GM12874 (cell line): ENCODE data around the gene HSD17B2.

ENCODE experiments used
- CTCF ChIP-seq: IDR thresholded peaks from 2 replicates; pipeline ENCODE4 v1.5.1; 2011; ENCODE audit warnings: low read depth, mild to moderate bottlenecking, control low read depth, low read length, moderate library complexity; ENCODE audit not compliant: insufficient read depth

Gene HSD17B2

DNA sequence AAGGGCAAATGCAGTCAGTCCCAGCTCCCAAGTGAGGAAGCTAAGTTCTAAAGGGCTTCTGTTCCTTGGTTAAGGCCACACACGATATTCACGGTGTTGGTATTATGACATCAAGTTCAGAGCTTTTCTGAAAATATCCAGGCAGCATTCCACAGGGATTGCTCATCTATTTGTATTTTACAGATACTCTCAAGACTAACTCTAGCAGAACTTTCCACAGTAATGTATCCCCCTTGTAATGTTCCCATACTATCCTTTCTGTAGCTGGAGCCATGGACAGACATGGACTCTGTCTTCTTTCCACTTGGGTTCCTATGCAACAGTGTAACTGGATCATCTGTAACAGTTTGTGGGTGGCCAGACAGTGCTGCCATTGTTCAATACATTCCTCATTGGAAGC, 37.3 kb upstream of the HSD17B2 start:
- no peak for TF ChIP-seq CTCF

GRCh38 chr16:82002831-82003230, 32.2 kb upstream of the HSD17B2 start:
- no peak for TF ChIP-seq CTCF

- TF ChIP-seq CTCF = no peak
Measured at GRCh38 chr16:82004601-82005000, 30.5 kb upstream of the HSD17B2 start.

GRCh38 chr16:82005027-82005830, 29.8 kb upstream of the HSD17B2 start:
- no peak for TF ChIP-seq CTCF

DNA sequence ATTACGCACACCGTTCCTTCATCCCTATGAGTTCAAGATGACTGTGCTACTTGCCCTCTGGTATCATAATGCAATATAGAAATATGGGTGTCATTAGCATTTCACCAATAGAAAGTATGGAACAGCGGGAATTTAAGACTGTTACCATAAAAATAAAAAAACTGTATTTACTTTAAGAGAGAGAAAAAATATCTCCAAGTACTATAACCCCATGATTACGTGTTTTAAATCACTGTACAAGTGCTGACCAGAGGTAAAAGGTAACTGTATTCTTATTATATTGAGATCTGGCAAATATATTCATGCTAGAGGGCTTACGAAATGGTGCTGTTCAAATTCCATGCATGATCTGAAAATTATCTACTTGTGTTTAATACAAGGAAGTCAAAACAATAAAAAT, 29.0 kb upstream of the HSD17B2 start:
- no peak for TF ChIP-seq CTCF

DNA sequence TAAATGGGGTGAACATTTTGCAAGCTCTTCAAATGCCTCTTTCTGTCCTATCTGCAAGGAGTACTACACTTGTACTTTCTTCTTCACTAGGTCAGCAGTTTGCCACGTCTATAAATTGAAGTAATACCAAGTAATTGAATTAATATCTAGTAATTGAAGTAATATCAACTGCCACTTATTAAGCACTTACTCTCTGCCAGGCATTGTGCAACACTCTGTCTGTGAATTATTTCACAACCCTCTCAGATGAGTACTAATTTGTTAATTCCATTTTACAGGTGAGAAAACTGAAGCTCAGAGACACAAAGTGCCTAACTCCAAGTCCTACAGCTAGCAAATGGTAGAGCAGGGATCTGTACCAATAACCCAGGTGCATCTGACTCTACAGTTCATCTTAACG, 27.9 kb upstream of the HSD17B2 start:
- no peak for TF ChIP-seq CTCF

GRCh38 chr16:82008957-82009592, 26.0 kb upstream of the HSD17B2 start:
- TF ChIP-seq CTCF = no peak
